HT1080 (cell line): ENCODE measurements around the gene PARP11. TPM values are rescaled to one million over a fixed set of nuclear protein-coding genes. Genes with fewer than 3 reads are reported as not detected.

Experiments
- DNase-seq: peaks from one replicate; pipeline ENCODE4 v3.0.0-alpha.2; 2015; ENCODE audit warnings: low read depth
- total RNA-seq: library from RNA; depleted of rRNA; stranded (reverse); fragments of >200 nt; shearing (Covaris generic); gene quantifications from 2 replicates; pipeline ENCODE4 v1.2.3, GENCODE V29; 2014

The PARP11 gene
- total RNA-seq, 1 experiment from 2014 or later, result 2.7 TPM

DNA sequence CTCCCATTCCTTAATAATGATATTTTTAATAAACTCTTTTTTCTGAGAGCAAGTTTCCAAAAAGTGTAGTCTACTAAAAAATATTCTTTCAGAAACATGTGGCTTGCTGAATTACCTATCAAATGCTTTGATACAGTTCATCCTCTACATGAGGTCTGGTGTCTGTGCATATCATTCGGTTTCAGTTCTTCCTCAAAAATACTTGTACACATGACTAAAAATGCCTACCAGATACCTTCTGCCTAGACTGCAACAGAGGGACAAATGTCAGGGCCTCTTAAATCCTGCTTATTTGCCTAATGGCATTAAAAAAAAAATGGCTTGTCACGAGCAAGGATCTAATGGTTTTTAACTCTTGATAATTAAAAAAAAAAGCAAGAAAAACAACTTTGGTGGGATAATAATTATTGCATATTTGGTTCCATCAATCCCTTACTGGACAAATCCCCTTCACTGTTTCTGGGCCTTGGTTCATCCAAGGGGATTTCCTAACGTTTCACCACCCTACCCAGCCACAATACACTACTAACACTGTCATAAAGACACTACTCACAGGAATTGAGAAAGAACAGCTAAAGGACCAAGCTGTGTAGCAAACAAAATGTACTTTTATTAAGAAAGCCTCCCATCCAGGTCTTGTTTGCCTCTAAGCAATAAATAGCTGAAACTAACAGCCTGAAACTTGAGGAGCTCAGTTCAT is 45.7 kb downstream of the PARP11 start:
- no peak for DNase-seq

DNA sequence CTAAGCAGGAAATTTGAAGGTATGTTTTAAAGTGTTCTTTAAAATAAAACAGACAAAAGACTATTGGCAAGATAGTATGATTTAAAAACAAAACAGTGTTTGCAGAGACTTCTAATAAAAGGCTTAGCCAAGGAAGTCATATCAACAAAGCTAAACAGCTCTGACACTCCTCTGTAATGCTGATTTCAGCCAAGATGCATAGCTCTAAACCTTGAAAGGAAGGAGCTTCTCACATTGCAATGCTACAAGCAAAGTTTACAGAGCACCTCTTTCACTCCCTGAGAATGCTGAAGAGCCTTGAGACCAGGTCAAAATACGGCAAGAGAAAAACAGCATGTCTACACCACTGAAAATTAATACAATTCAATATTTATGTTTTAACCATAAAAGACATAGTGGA is 51.8 kb downstream of the PARP11 start:
- DNase-seq, result no peak

DNA sequence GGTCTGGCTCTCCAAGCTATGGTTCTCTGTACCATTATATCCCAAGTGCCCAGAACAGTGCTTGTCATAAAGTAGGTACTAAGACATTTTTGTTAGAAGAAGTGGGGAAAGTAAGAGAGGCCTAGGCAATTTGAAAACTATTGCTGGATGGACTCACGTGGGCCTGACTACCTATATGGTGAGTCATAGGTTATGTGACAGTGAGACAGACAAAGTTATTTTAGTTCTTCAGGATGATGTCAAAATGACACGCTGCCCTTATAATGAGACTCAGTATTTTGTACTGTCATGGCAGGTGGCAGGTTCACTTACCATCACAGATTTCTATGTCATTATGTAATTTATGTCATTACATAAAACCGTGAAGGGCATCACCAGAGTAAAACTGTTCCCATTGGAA is 53.1 kb downstream of the PARP11 start:
- peak; percentile 69 for DNase-seq

DNA sequence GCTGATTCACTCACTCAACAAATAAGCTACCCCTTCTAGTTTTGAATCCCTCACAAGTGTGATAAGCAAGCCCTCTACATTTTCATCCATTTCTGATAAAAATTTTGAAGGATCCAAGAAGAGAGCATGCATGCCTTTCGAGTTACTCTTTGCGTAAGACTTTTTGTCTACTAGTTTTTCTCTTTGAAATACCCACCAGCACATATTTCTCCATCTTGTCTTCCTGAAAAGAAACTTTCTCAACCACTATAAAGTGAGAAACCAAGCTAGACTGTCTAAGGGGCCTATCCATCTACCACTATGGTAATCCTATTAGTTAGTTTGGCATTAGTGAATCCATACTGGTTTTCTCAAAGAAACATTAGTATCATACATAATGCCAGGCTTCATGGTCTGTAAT is 56.9 kb downstream of the PARP11 start:
- DNase-seq, result no peak

DNA sequence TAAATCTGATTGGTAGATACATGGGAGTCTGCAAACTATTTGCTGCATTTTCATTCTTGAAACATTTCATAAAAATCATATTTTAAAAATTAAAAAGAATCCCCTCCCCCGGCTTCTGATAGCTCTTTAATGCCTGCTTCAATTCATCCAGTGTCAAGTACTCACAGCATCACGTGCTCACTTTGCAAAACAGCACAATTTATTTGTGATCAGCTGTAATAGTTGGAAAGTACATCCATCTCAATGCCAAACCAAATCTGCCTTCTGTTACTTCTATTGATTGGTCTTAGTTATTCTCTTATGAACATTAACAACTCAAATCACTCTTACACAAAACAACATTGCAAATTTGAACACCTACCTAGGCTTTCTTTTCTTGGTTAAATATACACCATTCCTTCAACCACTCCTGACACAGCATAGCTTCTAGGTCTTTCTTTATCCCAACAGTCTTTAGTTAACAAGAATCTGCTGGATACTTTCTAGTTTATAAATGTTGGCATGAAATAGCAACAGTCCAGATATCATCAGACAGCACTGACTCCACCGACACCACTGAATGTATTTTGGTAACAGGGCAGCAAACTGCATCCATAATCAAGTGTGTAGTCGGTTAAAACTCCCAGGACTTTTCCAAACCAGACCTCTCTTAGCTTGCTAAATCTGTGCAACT is 58.0 kb downstream of the PARP11 start:
- DNase-seq, result no peak

DNA sequence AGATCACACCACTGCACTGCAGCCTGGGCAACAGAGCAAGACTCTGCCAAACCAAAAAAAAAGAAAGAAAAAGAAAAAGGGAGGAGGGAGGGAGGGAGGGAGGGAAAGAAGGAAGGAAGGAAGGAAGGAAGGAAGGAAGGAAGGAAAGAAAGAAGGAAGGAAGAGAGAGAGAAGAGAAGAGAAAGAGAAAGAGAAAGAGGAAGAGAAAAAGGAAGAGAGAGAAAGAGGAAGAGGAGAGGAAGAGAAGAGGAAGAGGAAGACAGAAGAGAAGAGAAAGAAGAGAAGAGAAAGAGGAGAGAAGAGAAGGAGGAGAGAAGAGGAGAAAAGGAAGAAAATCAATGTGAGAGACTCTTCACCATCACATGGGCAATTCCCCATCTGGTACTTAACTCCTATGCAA is 62.7 kb downstream of the PARP11 start:
- DNase-seq, result no peak

DNA sequence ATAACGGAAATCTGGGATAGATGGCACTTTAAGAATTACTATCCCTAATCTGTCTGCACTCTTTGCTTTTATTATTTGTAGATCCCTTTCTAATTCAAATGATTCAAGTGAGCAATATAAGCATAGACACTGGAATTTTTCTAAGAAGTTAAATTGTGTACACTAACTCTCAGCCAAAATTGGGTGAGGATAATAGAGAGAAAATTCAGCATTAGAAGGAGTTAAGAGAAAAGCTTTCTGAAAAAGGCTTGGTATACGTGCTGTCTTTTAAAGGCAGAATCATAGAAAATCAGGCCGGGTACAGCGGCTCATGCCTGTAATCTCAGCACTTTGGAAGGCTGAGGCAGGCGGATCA is 63.2 kb downstream of the PARP11 start:
- DNase-seq, result no peak

DNA sequence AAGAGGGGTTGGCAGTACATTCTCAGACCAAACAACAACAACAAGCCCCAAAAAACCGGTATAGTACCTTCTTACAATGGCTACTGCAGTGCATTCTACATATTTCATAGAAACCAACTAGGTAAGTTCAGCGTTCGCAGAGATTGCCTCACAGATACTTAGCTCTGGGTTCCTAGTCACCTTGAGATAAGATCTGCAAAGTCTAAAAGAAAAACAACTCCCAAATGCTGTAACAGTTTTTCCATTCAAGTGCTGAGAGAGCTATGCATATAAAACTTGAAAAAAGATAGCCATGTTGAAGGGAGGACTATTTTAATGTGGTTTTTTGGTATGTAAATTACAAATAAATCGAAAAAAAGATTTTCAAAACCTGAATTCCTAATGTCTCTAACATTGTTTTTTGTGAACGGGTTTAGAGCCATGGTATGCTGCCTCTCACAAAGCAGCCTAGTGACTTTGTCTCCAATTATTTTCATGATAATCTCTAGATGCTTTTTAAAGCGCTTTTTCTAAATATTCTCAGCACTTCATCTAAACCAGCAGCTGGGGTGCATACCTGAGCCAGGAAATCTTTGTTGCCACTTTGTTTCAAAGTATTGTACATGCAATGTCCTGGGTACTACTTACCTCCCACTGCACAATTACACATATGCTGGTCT is 63.7 kb downstream of the PARP11 start:
- DNase-seq, result no peak

DNA sequence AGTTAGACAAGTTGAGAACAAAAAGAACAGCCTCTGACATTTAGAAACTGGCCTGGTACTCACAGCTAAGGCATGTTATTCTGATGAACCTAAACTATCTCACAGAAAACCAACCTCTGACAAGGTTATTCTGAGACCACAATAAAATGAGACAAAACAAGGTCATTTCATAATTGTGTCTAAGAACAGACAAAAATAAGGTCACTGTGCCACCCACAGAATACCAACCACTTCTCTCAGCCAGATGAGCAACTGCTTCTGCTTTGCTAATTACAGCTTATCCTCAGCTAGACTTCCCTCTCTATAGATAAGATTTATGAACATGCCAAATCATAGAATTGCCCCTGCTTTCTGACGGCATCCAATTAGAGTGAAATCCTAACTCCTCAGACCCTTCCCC is 68.1 kb downstream of the PARP11 start:
- DNase-seq, result no peak

DNA sequence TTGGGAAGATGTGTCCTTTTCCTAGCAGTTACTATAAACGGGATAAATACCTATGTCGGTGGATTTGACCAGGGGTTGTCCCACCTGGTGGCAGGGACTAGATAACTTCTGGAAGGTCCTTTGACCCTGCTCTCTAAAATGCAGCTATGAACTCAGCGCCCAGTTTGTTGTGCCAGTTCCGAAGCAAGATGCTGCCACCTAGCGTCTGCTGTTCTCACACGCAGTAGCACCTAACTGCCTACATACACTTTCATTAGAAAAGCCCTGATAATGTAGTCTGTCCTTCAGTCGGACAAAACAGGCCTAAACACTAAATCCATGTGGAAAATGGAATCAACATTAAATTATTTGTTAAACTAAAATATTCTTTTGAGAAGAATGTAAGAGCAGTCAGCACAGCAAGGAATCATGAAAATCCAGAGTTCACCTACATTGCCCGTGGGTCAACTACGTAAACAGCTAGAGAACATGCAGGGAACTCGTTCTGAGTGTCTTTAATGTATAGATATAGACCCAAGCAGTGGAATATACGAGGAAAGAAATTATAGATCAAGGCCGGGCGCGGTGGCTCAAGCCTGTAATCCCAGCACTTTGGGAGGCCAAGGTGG is 69.2 kb downstream of the PARP11 start:
- DNase-seq, result peak; percentile 61

DNA sequence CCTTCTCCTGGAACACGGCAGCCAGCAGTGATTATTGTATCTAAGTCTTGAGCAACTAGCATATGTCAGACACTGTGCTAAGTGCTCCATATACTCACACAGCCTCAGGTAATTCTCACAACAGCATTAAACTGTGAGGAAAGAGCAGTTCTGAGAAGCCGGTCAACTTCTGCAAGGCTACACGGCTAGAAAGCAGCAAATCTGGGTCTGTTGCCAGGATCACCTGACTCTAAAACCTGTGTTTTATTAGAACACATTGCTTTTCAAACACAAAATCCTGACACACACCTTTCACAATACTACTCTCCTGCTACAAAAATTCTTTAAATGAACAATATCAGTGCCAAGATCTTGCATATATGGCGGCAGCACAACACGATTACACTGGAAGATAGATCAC is 70.5 kb downstream of the PARP11 start:
- DNase-seq, result no peak

DNA sequence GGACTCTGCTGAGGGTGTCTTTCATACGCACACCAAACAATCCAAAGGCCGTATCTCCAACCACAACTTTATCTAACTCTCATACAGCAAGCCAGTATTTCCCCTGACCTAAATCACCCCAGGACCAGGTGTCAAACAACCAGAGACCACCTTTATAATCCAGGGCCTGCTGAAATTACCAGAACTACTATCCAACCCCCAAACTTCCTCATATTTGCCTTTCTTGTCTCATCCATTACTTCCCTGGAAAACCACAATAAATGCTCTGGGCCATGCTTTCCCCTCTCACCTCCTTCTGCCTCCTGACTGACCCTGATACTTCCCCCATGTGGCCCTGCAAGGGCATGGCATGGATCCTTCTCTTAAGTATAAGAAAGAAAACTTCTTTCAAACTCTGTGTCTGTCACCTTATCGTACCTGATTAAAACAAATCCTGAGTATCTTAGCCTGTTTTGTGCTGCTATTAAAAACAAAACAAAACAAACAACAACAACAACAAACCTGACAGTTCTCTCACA is 75.6 kb downstream of the PARP11 start:
- DNase-seq, result no peak

DNA sequence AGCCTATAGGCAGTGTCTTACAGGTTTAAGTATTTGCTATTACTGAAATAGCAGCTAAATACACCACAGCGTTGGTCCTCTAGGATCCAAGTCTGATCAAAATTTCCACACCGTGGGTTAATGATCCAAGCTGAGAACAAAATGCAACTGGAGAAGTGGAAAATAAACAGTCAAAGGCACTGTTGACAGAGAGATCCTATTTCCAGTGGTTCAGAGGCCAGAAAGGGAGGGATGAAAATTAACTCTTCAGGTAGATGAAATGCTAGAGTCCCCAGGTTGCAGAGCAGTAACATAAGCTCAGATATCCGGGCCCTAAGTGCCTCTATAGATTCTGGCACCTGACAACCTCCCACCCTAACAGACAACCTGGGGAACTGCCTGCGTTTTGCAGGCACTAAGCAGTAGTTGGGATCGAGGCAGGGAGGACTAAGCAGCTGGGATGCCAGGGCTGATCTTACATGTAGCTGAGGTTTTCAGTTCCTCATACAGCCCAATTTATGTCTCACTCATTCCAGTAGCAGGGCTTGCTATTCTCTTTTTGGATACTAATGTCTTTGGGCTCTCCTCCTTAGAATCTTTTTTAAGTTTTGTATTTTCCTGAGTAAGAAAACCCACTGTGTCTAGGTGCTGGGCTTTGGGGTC is 77.6 kb downstream of the PARP11 start:
- DNase-seq, result no peak

DNA sequence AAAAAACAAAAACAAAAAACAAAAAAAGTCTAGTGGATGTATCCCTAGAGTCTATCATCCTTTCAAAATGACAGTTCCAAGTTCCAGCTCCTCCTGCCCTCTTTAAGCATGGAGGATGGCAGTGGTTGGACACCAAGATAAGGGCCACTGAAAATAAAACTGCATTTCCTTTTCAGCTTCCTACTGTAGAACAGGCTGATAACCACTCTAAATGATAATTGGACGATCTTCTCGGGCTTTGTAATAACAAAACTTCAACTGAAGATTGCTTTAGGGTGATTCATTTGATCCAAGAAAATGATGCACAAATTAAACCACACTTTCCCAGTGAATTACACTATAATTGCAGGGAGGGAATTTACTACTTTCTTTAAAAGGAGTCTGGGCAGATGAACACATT is 78.1 kb downstream of the PARP11 start:
- no peak for DNase-seq

DNA sequence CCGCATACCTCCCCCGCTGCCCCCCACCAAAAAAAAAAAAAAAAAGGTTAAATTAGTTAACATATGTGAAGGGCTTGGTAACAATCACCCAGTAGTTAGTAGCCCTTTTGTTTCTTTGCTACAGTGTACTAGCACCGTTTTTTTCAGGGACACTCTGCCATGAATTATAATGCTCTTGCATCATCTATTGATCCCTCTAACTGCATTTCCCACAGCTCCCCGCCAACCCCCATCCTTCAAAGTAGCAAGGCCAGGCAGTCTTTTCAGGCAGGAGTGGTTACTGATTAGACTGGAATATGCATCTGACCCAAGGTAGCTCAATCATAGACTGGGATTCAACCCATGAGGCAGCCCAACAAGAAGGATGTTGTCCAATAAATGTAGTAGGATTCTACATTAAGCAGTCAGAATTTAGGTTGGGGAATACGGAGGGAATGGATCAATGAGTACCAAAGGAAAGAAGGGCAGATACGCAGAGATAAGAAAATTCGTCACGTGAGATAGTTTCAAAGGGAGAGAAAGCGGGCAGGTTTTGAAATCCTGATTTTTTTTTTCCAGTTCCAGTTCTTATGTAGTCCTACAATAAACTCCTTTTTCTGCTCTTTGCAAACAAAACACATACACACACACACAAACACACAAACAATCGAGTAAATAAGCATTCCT is 80.4 kb downstream of the PARP11 start:
- DNase-seq, result no peak

DNA sequence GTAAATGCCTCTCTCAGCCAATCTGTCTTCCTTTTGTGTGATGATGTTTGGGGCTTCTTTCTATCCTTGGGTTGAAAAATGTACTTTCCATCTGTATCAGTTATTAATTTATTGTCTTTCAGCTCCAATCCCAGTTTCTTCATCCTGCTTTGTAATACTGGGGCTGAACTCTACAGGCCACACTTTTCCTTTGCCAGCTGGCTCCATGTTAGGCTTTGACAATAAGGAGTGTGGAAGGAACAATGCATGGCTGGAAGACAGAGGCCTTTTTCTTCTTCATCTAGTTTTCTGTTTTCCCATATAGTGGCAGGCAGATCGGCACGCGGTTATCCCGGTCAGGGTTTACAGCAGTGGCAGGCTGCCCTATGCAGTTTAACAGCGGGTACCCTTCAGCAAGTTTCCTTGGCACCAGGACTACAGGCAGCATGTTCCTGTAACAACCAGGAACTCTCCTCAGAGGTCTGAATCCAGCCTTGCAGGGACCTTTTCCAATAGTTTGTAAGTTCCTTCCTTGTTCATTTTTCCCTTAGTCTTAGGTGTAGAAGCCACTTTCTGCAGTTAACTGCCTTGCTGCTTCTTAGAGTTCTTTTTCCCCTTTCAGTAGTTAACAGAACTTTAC is 81.8 kb downstream of the PARP11 start:
- no peak for DNase-seq

DNA sequence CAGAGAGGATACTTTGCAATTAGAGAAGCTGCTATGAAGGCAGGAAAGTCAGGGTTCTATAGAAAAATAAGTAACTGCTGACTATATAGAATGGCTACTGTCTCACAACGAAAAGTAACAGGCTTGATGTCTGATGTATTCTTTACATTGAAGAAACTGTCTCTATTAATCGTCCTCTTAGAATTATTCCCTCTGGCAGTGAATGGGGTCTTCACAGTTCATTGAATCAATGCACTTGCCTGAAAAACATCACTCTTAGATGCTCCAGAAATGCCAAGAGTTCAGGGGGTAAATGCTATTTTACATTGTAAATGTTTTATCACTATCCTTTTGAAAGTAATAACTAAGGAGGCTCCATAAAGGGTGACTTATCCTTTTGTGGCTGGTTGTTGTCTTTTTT is 82.6 kb downstream of the PARP11 start:
- DNase-seq, result no peak

DNA sequence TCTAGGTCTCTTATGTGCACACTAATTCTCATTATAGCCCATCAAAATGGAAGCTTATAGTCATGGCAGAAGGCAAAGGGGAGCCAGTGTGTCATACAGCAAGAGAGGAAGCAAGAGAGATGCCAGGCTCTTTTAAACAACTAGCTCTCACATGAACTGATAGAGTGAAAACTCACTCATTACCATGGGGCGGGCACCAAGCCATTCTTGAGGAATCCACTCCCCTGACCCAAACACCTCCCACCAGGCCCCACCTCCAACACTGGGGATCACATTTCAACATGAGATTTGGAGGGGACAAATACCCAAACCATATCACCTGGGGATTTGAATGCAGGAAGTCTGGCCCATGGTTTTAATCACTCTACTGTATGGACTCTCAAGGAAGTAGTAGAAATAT is 83.4 kb downstream of the PARP11 start:
- no peak for DNase-seq

DNA sequence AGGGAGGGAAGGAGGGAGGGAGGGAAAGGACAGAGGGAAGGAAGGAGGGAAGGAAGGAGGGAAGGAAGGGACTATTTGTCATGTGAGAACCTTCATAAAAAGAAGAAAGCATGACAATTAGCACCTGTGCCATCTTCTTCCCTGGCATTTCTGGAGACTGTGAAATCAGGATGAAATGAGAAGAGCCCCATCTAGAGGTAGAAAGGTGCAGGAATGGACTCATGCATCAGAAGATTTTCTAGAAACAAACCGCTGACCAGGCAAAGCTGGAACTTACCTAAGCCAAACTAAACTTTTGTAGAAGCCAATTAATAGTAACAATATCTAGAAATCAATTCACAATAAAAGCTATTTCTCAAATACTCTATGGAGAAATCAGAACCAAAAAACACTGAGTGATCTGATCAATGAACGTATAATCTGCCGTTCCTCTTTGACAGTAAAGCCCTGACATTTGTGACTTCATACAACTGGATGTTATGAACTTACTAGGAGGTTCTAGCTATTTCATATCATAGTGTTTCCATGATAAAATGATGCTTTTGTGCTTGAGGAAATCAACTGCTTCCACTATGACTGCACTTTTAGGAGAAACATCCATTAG is 95.9 kb downstream of the PARP11 start:
- DNase-seq, result peak; percentile 39

DNA sequence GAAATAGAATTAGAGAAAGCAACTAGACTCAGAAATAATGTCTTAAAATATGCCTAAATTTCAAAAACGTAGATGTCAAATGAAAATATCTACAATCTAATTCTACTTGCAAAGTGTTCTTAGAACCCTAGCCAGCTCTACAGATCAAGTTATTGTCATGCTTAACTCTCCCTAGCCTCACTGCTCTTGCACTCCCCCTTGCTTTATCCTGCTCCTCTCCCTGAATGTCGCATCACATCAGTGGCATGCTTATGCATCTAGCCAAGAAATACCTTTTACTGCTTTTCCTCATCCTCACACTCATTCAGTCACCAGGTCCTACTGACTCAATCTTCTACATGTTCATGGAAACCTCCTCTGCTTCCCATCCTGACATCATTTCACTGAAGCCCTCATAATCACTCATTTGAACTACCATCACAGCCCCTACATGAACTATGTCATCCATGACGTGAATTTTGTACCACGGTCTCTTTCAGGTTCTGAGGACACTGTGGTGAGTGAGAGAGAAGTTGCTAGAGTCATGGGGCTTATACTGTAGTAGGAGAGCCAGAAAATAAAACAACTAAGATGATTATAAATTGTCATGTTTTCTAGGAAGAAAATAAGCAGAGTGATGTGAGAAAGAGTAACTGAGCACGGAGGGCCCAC is 97.7 kb downstream of the PARP11 start:
- DNase-seq, result no peak
